GM18498 (cell line): ENCODE results near the gene MYO16.
A peak's percentile ranks its signal among the peaks of the same experiment; 100 is the strongest.

Experiments used
- ATAC-seq: cut with Tn5 transposase; IDR thresholded peaks from one replicate; pipeline ENCODE4 v1.9.1; 2021; ENCODE audit warnings: mild to moderate bottlenecking, moderate library complexity; ENCODE audit not compliant: unreplicated experiment

The MYO16 gene

DNA sequence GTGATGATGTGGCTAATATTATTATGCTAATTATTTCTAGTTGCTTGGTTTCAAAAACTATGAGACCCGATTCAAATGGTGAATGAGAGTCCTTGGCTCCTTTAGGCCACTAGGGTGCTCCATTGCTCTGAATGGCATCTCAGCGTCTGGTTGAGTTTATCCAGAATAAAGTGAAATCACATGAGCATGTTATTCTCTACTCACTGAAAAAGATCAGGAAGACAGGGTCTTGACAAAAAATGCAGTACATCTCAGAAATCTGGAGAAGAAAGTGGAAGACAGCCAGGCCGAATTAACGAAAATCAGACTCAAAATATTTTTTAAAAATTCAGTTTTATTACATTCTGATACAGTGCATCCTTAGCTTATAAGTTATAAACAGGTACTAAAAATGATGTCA, 516.2 kb downstream of the MYO16 start:
- peak; percentile 97 for ATAC-seq

DNA sequence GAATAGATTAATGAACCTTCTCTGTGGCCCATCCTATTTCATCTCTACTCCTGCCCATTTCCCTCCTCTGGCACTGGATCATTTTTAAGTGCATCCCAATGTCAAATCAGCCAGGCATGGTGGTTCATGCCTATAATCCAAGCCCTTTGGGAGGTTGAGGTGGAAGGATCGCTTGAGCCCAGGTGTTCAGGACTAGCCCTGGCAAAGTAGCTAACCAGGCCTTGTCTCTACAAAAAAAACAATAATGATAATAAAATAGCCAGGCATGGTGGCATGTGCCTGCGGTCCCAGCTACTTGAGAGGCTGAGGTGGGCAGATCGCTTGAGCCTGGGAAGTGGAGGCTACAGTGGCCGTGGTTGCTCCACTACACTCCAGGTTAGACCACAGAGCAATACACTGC, 517.0 kb downstream of the MYO16 start:
- no peak for ATAC-seq

DNA sequence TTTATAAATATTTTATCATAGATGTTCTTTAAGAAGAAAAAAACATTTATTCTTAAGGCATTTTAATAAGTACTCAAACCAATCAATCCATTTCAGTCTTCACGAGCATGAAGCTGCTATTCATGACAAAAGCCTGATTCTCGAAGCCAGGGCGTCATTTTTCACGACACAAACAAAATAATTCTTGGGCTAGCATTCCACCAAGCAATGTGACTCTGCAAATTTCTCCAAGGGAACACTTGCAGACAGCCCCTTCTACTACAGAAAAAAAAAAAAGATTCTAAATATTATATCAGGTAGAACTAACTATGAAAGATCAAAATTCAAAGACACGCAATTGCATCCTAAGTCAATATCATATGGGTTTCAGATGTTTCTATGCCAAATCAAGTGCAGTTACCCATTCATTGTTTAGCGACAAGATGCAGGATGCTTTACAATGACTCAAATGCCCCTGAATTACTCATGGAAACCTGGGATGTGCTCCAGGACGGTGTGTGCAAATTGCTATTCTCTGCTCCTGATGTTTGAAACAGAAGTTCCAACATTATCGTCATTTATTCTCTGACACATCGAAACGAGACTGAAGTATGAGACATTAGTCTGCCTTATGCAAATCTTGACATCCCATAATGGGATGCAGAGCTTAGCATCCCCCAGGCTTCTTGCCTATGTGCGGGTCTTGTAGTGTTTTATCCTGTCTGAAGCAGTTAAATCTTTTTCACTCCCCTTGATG, 517.7 kb downstream of the MYO16 start:
- ATAC-seq = no peak

DNA sequence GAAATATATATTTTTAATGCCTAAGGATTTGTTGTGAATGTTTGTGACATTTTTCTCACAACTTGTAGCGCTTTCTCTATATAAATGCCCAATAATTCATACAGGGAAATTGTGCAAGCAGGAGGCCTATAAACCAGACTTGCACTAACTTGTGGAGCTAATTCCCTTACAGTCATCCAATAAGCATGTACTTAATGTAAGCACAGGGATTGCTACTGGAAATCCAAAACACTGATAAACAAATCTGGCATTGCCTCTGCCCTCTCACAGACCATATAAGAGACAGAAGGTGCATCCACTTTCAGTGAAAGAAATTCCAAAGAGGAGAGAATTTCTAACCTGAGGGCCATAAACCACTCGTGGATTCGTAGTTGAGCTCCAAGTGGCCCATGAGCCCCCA, 518.8 kb downstream of the MYO16 start:
- ATAC-seq = no peak

DNA sequence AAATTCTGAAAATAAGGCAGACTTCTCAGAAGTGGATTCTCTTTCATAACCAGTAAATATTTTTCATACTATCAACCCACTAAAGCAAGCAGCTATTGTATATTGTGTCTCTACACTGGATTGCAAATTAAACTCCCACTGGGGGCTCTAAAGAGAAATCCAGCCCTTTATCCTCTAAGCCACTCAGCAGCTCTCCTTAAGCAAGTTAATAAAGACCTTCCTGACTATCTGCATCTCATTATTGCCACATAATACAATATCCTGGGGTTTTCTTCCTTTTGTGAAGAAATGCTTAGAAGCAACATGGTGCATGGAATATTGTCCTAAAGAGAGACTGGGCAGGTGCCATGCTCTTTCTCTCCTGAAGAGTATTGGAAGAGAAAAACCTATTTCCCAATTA, 521.3 kb downstream of the MYO16 start:
- no peak for ATAC-seq

DNA sequence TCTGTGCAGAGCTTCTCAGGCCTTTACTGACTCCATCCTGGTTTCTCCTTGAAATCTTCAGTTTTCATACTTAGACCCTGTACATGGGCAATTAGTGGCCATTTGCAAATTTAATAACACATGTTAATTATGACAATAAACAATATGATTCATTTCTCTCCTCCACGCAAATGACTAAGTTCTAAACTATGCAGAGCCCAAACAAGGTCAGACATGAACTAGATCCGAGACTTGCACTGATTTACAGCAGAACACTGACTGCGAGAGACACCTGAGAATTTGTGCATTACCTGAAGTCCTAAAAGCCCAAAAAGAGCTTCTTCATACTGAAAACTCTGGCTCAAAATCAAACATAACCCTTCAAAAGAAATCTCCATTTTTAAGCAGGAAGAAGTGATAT, 521.8 kb downstream of the MYO16 start:
- ATAC-seq = no peak

DNA sequence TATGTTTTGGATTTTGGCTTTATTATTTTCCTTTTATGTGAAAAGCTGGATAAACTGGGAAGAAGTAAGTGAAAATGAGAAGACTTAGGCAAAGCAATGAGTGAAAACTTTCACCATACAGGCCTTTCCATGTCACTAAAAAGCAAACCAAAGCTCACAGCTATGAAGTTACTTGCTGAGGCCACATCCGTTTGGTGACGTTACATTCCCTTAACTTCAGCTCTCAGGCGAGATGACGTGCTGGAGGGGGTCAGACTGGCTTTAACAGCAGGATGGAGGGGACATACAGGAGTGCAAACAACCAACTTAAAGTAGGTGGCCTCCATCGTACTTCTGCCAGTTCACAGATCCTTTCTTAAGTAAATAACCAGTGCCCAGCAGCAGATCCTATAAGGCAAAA, 522.3 kb downstream of the MYO16 start:
- no peak for ATAC-seq

DNA sequence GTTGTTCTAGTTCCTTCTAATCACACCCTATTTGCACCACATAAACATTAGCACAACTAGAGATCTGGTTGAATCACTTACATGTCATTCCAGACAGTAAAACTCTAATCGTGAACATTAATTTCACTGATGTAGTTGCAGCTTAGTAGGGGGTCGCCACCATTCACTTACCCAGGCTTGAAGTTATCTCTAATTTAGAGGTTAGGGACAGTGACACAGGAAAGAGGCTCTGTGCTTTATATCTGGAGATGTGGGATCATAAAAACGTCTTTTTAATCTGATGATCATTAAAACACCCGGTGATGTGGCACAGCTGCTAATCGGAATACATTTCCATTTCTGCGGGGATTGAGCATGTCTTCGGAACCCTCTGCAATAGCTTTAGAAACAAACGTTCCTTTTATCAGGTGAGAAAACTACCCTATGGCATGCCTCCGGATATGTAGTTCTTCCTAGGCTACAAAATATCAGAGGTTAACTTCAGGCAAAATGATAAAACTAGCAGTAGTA, 523.0 kb downstream of the MYO16 start:
- no peak for ATAC-seq

DNA sequence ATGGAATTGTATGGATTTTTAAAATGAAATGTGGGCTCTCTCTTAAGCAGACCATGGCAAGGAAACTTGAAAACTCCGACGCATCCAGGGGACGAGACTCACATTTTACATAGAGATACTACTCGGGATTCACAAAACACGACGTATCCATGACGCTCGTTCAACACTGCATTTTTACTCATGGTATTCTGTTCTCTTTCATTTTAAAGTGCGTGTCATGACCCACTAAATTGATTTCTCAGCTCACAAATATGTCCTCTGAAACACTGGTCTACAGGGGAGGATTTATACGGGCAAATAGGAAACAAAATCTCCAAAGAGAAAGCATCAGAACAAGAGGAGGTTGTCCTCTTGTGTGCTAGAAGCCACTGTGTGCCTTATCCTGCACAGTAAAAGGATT, 523.5 kb downstream of the MYO16 start:
- no peak for ATAC-seq

DNA sequence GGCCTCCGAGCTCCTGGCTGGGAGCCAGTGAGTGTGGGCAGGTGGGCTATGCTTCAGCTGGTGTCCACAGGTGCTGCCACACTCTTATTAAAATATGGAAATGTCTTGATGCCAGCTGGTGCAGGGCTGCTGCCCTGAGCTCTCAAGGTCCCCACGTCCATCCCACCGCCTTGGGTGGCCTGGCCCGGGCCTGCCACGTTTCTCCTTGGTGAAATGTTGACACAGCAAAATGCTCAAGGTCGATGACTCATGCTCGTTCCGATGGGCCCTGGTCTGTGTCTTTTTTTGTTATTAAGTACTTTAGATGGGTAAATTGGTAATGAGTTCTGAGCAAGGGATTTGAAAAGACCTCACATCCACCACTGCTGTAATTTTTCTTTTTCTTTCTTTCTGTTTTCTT, 524.7 kb downstream of the MYO16 start:
- ATAC-seq = no peak

DNA sequence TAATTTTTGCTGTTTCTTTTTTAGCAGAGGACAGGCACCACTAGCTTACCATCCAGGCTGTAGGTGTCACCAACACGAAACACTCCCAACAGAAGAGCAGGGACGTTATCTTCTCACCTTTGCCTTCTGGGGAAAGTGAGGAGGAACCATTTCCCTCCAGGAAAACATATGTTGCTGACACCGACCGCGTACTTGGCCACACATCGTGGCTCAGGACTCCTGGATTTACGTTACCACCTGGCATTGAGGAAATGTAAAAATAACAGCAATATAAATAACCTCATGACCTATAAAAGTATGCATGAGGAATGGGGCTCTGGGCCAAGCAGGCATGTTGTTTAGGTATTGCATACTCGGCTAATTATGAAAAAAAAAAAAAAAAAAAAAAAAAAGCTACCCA, 525.1 kb downstream of the MYO16 start:
- ATAC-seq = no peak

DNA sequence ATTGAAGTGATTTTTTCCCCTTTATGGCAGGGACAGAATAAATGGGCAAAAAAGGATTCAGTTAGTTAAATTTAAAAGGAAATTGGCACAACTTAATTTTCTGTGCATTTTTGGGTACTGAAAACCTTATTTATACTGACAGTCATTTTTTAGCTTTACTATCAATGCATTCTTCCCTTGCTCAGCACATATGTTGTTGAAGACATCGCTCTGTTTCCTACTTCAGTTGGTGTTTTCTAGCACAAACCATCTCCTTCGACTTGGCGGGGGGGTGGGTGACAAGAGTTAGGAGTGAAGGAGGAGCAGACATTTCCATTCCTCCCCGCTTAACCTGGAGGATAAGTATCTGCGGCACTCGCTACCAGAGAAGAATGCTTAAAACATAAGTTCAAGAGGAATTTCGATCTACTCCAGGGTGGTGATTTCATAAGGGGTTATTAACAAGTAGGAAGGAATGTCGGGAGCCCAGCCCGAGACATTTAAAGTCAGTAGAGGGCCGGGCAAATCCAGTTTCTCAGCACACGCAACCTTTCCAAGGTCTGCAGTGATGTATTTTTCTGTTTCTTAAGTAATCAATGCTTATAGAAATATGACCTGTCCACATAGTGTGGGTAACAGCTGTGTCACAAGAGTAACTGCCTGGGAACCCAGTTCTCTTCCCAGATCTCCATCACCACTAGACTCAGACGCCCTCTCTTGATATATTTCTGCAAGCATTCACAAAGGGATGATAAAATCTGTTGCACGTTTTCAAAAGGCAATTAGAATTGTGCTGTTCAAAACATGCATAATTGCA, 525.8 kb downstream of the MYO16 start:
- no peak for ATAC-seq

DNA sequence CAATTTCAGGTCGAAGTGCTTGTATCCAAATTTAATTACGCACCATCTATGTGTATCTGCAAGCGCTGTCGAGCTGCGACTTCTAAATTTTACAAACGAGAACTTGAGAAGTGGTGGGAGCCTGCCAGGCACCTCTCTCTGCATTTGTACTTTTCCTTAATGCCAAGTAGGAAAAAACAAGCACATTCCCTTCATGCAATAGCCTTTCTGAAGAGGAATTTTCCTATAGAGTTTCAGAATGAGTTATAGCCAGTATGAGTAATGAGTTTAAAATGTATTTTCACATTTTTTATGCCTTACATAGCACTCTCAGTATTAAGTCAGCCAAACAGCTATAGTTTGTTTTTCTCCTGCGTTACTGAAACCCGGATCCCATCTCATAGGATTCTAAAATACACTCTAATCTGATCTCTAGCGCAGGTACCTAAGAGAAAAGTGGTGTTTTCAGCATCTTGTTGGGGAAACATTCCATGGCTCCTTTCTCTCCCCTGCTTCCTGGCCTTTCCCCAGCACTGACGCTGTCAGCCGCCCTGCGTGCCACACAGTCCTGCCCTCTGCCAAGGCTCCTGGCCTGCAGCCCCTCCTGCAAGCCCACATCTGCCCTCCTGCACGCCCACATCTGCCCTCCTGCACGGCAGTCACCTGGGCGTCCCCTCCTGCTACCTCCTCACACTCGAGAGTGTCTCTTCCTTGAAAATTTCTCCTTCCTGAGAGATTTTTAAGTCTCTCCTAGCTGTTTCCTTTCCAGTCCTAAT, 526.9 kb downstream of the MYO16 start:
- no peak for ATAC-seq

DNA sequence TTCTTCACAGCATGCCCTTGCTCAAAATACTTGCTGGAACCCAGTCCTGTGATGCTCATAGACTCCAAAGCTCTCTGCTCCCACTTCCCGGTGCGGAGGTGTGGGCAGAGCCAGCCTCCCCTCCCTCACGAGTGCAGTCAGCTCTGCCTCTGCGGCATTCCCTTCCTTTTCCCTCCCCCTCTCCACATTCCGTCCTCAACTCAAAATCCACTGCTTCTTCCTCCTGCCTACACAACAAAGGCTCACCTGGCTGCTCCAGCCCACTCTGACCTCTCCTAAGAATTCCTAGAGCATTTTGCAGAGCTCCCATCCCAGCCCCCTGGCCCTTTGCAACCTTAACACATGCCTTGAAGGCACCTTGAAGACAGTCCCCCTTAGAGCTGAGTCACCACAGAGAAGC, 527.9 kb downstream of the MYO16 start:
- ATAC-seq = no peak

DNA sequence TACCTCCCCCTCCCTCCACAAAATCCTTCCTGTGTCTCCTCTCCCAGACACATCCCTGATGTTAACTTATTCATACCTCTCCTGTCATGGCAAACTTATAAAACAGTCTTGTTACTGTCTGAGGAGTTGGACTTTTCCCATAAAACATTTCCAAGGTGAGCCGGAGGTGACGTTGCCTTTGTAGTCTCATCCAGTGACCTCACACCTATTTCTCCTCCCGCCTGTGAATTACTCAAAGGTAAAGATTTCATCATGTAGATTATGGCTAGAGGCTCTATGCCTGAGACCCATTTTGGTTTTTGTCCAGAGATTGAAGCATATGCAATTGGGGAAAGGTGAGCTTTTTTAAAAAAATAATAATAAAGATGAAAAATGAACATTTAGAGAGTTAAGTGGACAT, 529.0 kb downstream of the MYO16 start:
- no peak for ATAC-seq

DNA sequence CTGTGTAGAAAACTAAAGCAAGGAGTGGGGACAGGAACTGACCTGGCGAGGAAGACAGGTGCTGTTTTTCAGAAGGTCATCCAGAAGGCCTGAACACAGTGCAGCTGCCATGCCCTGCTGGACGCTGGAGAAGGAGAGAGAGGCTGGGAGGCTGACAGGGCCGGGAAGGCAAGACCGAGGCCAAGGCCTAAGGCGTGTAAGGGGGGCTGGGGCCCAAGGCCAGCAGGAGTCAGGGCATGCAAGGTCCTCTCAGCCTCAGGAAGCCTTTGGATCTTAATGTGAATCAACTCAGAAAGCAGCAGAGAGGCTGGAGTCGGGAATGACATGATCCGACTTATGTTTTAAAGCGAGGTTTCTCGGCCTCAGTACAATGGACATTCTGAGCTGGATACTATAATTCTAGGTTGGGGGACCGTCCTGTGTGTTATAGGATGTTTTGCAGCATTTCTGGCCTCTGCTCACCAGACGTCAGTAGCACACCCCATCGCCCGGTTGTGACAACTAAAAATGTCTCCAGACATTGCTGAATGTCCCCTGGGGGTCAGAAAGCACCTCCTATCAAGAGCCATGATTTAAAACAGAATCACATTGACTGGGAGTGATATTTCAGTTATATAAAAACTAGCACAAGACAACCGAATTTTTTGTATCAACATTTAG, 530.4 kb downstream of the MYO16 start:
- ATAC-seq = no peak

DNA sequence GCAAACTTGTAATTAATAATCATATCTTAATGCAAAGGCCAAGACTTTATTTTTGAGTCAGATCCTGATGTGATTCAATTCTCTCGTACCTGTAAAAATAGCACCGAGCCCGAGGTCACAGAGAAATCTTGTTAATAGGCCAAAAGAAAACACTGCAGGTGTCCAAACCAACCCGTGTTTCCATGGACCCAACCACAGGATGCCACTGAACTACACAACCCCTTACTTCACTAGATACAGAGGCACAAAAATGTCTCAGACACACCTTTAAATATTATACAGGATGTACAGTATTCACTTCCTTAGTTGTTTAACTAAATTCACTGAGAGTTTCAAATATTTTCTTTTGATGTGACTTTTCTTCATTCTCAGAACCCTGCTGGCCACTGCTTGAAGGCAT, 530.9 kb downstream of the MYO16 start:
- peak; percentile 27 for ATAC-seq

DNA sequence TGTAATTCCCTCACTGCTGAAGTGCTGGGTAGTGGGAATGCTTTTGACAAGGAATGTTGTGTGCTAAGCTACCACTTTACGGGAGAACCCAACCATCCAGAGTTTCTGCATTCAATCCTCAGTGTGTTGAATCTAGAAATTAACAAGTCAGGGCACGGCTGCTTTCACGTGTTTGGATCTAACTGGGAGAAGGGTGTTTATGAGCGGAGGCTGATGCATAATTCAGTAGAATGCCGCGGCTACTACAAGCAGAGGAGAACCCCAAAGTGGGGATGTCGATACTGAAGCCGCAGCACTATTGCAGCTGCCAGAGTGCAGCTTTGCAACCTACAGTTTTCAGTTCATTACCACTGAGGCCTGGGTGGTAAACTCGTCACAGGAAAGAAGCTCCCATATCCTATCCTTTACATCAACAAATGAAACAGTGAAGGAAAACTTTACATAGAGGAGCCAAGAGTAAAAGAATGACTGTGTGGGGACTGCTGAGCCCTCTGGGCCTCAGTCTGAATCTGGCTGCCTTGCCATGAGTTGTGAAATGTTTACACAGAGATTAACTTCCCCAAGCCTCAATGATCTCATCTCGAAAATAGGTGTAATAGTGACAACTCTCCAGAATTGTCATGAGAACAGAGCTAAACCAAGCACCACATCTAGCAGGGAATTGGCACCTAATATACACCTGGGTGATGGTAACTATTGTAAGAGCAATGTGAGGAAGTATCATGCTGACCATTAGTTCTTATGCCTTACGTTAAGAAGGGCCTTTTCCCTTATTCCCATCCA, 531.7 kb downstream of the MYO16 start:
- ATAC-seq = no peak

DNA sequence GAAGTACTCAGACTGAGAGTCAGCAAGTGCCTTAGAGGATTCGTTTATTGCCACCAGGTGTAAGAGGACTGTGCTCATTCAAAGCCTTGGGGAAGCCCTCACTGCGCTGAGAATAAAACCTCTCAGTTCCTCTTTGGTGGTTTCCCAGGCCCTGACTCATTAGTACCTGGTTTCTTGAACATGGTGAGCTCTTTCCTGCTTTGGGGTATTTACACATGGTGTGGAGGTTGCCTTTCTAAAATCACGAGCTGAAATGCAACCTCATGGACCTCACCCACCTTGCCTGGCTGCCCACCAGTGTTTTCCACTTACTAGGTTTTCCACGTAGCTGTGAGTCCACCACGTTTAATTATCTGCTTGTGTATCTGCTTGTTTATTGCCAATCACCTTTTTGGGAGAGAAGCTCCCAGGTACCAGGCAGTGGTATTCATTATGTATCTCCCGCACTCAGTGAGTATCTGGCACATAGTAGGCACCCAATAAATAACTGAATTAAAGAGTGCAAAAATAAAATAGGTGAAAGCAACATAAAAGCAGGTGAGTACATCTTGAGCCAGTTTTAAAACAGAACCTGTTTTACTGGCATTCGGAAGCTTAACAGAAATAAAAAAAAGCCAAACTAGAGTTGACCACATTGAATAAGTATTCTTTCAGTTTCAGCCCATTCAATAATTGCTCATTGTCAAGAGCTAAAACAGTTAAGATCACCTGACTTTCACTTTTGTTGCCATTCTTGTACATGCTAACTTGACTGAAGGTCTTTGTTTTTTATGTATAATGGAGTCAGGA, 533.0 kb downstream of the MYO16 start:
- ATAC-seq = peak; percentile 85

DNA sequence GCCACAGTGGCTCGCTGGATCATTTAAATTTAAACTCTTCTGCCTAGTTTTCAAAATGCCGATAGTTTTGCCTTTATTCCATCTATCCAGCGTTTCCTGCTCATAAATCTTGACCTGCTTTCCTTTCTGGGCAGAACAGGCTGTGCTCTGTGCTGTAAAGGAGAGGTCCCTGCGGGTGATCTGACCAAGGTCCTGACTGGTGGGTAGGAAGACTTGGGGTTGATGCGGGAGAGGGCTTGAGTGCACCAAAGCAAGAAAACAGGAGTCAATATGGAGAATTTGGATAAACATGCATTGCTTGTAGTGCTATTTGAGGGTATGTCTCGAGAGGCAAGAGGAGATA, 533.6 kb downstream of the MYO16 start:
- ATAC-seq = peak; percentile 21
